T1000 (cell line): ENCODE data around the gene CACNG6.
"Not testable (repeated sequence)": the region's sequence is repeated elsewhere in the genome, so short reads cannot be mapped to it uniquely, and the experiment has no call there.

ENCODE experiments used
- DNase-seq: peaks from one replicate; lab custom pipeline; 2025; ENCODE audit warnings: mixed read lengths; lab: John Stamatoyannopoulos, UW

CACNG6 gene

DNA sequence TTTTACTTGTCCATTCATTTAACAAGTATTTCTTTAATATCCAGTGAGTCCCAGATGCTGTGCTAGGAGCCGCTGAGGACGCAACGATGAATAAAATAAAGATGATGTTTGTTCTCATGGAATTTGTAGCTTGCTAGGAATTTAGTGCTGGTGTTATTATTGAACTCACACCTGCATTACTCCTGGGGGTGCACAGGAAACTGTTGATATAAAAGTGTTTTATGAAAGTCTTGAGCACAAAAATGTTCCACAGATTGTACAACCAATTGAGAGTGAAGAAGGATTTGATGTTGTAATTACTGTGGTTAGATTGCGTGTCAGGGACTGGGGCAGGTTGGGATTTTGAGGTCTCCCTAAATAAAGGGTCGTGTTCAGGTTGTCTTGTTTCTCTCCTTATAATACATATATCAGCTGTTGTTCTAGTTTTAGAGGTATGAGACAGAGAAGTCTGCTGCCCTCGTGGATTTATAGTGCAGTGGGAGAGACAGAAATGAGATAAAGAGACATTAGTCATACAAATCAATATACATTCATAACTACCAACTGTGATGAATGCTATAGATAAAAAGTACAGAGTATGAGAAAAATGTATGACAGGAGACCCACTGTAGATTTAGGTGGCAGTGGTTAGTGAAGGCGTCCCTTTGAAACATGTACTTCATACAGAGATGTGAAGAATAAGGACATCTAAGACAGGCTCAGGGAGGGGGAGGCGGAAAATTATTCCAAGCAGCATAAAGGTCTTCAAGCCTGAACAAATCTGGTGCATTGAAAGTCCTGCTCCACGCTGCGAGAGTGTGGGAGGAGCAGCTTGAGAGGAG, 11.3 kb downstream of the CACNG6 start:
- DNase-seq: no peak

DNA sequence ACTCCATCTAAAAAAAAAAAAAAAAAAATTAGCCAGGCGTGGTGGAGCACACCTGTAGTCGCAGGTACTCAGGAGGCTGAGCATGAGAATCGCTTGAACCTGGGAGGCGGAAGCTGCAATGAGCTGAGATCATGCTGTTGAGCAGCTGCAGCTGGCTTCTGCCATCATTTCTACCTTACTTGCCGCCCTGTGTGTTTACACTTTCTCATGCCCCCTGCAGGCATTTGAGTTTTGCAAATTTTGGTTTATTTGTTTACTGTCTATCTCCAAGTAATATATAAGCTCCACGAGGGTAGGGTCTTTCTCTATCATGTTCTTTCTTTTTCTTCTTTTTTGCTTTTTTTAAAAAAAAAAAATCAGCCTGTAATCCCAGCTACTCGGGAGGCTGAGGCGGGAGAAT, 18.0 kb downstream of the CACNG6 start:
- no peak for DNase-seq

GRCh38 chr19:54010474-54010873, 19.0 kb downstream of the CACNG6 start:
- no peak for DNase-seq

DNA sequence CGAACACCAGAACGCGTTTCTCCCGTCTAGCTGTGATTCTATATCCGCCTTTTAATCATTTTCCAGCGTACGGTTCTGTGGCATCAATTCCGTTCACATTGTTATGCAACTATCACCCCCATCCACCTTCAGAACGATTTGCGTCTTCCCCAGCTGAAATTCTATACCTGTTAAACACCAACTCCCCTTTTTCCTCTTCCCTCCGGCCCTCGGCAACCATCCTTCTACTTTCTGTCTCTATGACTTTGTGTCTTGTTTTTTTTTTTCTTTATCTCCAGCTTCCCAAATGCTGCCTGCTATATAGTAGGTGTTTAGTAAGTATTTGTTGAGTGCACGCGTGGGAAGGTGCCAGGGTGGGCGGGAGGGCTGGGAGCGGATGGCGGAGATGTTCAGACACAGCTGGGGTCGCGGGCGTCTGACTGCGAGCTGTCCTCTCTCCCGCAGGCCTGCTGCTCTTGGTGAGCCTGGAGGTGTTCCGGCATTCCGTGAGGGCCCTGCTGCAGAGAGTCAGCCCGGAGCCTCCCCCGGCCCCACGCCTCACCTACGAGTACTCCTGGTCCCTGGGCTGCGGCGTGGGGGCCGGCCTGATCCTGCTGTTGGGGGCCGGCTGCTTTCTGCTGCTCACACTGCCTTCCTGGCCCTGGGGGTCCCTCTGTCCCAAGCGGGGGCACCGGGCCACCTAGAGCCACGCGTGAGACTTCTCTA, 20.2 kb downstream of the CACNG6 start:
- no peak for DNase-seq

DNA sequence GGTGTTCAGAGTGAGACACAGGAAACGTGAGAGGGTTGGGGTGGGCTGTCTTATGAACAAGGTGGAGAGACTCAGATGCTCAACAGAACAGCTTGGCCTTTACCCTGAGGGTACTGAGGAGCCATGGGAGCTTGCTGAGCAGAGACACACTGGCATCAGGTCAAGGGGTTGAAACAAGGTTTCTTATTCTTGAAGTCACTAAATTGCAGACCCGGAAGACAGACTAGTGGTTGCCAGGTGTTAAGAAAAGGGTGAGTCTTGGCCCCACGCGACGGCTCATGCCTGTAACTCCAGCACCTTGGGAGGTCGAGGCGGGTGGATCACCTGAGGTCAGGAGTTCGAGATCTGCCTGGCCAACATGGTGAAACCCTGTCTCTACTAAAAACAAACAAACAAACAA, 22.4 kb downstream of the CACNG6 start:
- no peak for DNase-seq

- no peak for DNase-seq
These were observed 23.6 kb downstream of the CACNG6 start for GRCh38 chr19:54014920-54015560.

- no peak for DNase-seq
These were observed 25.8 kb downstream of the CACNG6 start for GRCh38 chr19:54017261-54017660.

GRCh38 chr19:54021363-54021762, 29.9 kb downstream of the CACNG6 start:
- DNase-seq: no peak

- no peak for DNase-seq
These were observed 30.5 kb downstream of the CACNG6 start for GRCh38 chr19:54021932-54022331.

- no peak for DNase-seq
These were observed 31.8 kb downstream of the CACNG6 start for GRCh38 chr19:54023191-54023590.

- no peak for DNase-seq
These were observed 33.2 kb downstream of the CACNG6 start for GRCh38 chr19:54024660-54025059.

GRCh38 chr19:54026656-54027055, 35.2 kb downstream of the CACNG6 start:
- DNase-seq: no peak

DNA sequence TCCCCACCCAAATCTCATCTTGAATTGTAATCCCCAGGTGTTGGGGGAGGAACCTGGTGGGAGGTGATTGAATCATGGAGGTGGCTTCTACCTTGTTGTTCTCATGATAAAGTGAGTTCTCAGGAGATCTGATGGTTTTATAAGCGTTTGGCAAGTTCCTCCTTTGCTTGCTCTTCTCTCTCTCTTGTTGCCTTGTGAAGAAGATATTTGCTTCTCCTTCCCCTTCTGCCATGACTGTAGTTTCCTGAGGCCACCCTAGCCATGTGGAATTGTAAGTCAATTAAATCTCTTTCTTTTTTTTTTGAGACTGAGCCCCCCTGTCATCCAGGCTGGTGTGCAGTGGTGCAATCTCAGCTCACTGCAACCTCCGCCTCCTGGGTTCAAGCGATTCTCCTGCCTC, 37.9 kb downstream of the CACNG6 start:
- no peak for DNase-seq

GRCh38 chr19:54029930-54030490, 38.6 kb downstream of the CACNG6 start:
- no peak for DNase-seq

DNA sequence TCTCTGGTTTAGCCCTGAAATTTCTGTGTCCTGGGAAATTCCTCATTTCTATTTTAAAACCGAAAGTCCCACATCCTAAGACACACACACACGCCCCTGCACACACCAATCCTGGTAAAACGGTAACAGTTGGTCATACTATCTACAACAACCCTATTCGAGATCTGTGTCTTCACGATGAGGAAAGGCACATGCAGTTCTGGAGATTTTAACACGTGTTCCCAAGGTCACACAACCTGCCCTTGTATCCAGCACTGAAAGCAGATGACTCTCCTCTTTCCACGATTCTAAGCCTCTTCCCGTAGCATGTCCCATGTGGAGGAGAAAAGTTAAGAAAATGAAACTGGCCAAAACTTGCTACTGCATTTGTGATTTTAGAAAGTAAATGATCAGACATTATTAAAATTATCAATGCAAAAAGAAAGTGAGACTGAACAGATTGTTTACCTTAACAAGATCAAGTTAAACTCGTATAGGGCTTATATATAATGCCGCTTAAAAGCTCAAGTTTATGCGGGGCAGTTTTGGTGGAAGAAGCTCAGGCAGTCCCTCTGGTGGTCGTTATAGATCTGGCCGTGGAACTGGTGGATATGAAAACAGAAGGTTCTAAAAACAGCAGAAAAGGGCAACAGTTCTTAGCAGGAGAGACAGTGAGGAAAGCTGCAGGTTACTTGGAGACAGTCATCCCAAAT, 39.6 kb downstream of the CACNG6 start:
- no peak for DNase-seq

DNA sequence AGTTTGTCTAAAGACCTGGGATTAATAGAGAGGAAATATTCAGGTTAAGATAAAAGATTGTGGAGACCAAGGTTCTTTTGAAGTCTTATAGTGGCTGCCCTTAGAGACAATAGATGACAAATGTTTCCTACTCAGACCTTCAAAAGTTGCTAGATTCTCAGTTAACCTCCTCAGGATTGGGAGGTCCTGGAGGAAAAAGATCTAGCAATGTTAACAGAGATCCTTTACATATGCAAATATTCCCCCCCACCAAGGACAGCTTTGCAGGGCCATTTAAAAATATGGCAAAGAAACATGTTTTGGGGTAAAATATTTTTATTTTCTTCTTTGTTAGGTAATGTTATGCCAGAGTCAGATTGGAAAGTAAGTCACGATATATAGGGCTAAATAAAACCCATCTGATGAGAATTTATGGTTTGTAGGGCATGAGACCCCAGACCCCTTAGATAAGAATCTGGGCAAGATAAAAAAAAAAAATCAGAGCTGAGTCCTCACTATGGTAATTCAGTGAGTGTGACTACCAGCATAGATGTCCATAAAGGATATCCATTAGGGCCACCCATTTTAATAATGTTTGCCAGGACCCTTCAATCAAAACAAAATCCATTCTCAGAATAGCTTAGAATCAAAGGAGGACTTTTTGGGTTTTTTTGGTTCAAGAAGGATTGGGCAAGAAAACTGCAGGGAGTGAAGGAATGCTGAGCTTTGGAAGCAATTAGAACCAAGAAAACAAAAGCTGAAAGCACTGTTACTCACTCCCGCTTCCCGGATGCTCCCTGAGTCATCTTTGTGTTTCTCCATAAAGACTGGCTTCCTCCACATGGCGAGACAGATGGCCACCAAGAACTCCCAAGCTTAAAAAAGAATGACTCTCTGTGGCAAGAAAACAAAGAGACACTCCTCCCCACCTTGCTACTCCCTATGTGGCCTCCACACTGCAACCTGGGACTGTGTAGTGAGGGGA, 44.1 kb downstream of the CACNG6 start:
- no peak for DNase-seq

GRCh38 chr19:54036542-54036941, 45.1 kb downstream of the CACNG6 start:
- not testable (repeated sequence) for DNase-seq

DNA sequence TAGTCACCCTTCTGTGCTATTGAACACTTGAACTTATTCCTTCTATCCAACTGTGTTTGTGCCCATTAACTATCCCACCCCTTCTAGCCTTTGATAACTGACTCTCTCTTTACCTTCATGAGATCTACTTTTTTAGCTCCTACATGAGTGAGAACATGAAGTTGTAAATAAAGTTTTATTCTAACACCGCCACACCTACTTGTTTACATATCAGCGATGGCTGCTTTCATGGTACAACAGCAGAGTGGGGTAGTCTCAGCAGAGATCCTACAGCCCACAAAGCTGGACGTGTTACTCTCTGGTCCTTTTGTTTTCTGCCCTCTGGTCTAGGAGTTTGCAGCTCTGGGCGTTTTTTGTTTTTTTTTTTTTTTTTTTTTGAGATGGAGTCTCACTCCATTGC, 48.6 kb downstream of the CACNG6 start:
- DNase-seq: no peak

- DNase-seq: no peak
These were observed 50.7 kb downstream of the CACNG6 start for GRCh38 chr19:54041969-54042606.

GRCh38 chr19:54042989-54043388, 51.6 kb downstream of the CACNG6 start:
- no peak for DNase-seq
